Measurements from ENCODE around the gene DLG2. TPM values are rescaled to one million over a fixed set of nuclear protein-coding genes. Genes with fewer than 3 reads are reported as not detected.

DLG2 gene
- total and polyA plus RNA-seq, 2 of the 4 experiments (the other 2 are of a cell fraction): 0.31 to 0.36 TPM

DNA sequence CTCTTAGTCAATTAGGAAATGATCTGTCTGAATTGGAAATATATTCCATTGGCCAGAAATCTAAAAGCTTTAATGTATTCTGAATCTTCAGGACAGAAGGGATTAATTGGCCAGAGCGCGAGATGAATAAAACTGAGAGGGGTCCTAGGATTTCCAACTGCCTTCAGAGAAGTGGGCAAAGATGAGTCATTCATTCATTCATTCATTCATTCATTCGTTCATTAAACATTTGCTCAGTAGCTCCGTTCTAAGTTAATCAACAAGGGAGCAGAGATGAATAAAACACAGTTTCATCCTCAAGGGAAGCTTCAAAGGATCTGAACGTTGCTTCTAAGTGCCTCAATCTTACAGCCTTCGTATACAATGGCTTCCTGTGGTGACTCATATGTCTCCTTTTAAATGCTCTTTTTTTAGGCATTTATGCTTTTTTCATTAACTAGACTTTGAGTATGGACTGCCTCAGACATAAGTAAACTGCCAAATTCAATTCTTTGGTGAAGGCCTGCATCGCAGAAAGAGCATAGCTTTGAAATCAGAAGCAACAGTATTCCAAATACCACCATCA is 1803.6 kb downstream of the DLG2 start:
- CTCF ChIA-PET: interaction anchor here (0.6 to 1.4 kb wide), 4 partner anchors 13 to 966 kb away, joined by 3 to 6 read pairs (median 4); no protein-coding TSS in a partner anchor

More for the DNA sequence above, 1803.6 kb downstream of the DLG2 start:
- Histone ChIP-seq H3K4ac (ENCODE audit: low read depth, low read length) (no peak overlapping the region), H2AFZ (replicated peaks; ENCODE audit: low read length, poor library complexity) (no peak overlapping the region), H3K79me1 (ENCODE audit: low read depth in 1 of 2, low read length in 2 of 2) (no peaks in the 10 kb centered on the region), H3K27me3 (ENCODE audit: control insufficient read depth, insufficient read depth, low read length) (no peaks in the 10 kb centered on the region), H2BK120ac (ENCODE audit: low read depth, low read length) (peak overlapping the region; percentile 9; the same call in 1 of the 2 replicates), H3K56ac (ENCODE audit: extremely low read depth, insufficient read depth, low read length) (no peak overlapping the region), H3K4me3 (ENCODE audit: insufficient read depth, low read depth, low read length) (no peak overlapping the region), H3K18ac (ENCODE audit: low read depth, low read length) (peak overlapping the region; percentile 34; the same call in 1 of the 2 replicates), H2BK20ac (ENCODE audit: low read depth, low read length) (peak overlapping the region; percentile 2; the same call in 1 of the 2 replicates), H4K20me1 (ENCODE audit: insufficient read depth, low read length) (no peaks in the 10 kb centered on the region), H4K8ac (ENCODE audit: low read depth in 2 of 2, low read length in 2 of 2) (peak overlapping the region in 1 of 2 experiments; percentile 6; a peak in 1 of 4 replicates), H2AK9ac (replicated peaks; ENCODE audit: low read depth, low read length, poor library complexity) (no peak overlapping the region), H3K9me3 (ENCODE audit: control insufficient read depth, insufficient read depth, low read length) (no peaks in the 10 kb centered on the region), H2BK5ac (ENCODE audit: low read depth, low read length, poor library complexity, severe bottlenecking) (peak overlapping the region; percentile 37), H2AK5ac (ENCODE audit: low read depth, low read length) (no peak overlapping the region), H3K9ac (ENCODE audit: low read depth, low read length) (no peak overlapping the region), H3K4me1 (ENCODE audit: control insufficient read depth, insufficient read depth, low read length) (peaks cover 8% of the 10 kb centered on the region), H3K27ac (ENCODE audit: insufficient read depth, low read length) (no peak overlapping the region), H4K91ac (ENCODE audit: insufficient read depth, low read depth, low read length) (no peak overlapping the region), H3K23ac (ENCODE audit: low read depth, low read length) (no peak overlapping the region), H2BK15ac (ENCODE audit: low read depth, low read length) (no peak overlapping the region), H3K14ac (replicated peaks; ENCODE audit: low read depth, low read length) (no peak overlapping the region), H3K4me2 (ENCODE audit: low read depth, low read length) (peak overlapping the region; percentile 74; the same call in 1 of the 2 replicates), H3K36me3 (ENCODE audit: control insufficient read depth, insufficient read depth, low read length) (no peaks in the 10 kb centered on the region), H4K5ac (ENCODE audit: low read depth, low read length) (no peak overlapping the region; the same call in 1 of the 2 replicates), H3K9me1 (ENCODE audit: insufficient read depth, low read length) (peaks cover 13% of the 10 kb centered on the region)
- TF ChIP-seq SMC3 (IDR thresholded peaks at IDR 0.05; ENCODE audit: low read depth, low read length) (no peak), FOS (IDR thresholded peaks at IDR 0.05; ENCODE audit: low read depth, low read length) (peak; percentile 61)
- dilution Hi-C loops (cut with HindIII; ENCODE audit: low sequenced_read_pairs, unreplicated experiment): no loop called here
- 67% methylated on average over 2 of the region's 7 CpGs; no CpG with 5 or more reads in 1 of the 2 experiments for WGBS, 2 experiments (ENCODE audit: extremely low coverage in 2 of 2, insufficient read length in 1 of 2)
- DNase-seq (peak; percentile 72), ATAC-seq (ENCODE audit: low read depth) (no peak)
- POLR2A ChIA-PET (ENCODE audit: unreplicated experiment): no interaction called here
- in situ Hi-C loops (cut with MboI; ENCODE audit: low sequenced_read_pairs): loop anchor here (25.0 kb wide), 2 partner anchors 911 to 1136 kb away; partner anchors contain the start of genes DDIAS and PRCP
- intact Hi-C loops (cut with micrococcal nuclease): loop anchor here (5.0 kb wide), 3 partner anchors 631 to 1046 kb away; partner anchors contain the start of gene ANKRD42
- BruUV-seq (replicated peaks): no TSS peak

Measured in IMR-90 (cell line).